HG02870 (cell line): ENCODE results near the gene OTOF.

Source experiments
- ATAC-seq: cut with Tn5 transposase; IDR thresholded peaks from one replicate; pipeline ENCODE4 v1.9.1; 2021; ENCODE audit warnings: mild to moderate bottlenecking, moderate library complexity; ENCODE audit not compliant: unreplicated experiment

The OTOF gene

DNA sequence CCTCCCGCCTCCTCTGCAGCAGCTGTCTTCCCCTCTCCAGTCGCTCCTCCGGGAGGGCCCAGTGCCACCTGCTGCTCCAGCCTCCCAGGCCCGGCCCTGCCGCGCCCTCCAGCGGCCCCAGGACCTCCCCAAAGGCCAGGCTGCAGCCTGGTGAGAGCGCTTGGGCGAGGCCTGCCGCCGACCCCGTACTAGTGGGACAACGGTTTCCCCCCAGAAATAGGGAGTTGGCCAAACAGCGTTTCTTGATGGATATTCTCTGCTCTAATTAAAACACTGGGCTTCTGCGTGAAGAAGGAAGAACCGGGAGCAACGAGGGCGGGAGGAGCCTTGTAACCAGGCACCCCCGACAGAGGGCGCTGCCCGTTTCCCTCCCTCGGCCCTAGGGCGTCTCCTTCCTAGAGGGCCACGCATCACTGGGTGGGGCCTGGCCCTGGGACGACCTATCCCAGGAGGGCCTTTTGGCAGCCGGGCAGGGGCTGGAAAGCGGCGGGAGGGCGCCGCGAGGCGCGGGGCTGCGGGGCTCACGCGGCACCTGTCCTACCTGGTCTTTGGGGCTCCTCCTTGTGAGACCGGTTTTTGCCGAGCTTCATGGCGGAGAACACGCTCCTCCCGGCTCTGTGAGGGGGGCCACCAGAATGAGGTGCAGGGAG, 25.4 kb upstream of the OTOF start:
- ATAC-seq, result no peak

DNA sequence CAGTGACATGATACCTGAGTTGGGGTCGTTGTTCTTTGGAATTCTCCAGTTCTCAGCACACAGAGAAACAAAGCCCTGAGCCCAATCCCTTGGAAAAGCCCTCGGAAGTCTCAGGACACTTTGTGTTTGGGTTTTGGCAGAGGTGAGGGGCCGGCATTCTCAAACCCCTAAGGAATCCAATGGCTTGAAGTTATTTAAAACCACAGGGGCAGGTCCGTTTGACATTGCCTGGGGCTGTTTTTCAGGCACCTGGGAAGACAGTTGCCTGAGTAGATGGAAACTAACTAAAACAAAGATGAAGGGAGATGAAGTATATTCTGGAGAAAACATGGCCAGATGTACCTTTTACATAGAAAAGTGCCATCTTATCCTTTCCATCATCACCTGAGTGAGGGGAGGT, 22.5 kb upstream of the OTOF start:
- no peak for ATAC-seq

DNA sequence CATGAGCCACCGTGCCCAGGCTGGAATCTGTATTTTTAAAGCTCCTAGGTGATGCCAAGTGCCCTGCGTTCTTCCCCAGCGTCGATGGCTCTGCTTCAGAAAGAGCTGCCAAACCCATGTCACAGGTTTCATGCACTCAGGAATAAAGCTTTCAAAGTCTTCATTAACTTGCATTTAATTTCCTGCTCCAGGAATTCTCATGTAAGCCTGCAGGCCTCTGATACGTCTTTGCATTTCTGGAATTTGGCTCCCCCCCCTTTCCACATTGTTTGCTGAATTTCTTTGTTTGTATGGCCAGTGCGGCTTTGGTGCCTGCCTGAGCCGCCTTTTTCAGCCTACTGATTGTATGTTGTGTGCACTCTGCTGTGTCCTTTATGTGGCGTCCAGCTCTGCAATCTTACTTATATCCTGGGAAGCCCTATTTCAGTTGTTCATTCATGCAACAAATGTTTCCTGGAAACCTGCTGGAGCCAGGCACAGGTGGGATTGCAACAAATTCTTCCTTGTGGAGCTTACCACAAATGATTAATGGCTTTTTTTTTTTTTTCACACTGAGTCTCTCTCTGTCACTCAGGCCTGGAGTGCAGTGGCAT, 17.9 kb upstream of the OTOF start:
- ATAC-seq, result no peak

DNA sequence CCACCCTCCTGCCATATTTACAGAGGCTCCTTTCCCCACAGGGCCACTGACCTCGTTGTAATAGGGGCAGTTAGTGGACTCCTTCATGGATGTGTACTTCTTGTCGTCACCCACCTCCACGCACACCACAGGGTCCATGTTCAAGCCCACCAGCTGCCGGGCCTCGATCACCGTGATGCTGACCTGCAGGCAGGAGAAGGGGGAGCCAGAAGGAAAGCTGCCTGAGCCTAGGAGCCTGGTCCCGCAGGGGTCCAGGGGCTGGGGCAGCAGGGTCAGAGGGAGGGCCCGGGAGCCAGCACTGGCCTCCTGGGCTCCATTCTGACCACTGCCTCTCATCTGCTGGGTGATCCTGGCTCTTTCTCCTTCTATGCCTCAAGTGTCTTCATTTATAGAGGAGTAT, 17.0 kb upstream of the OTOF start:
- no peak for ATAC-seq

DNA sequence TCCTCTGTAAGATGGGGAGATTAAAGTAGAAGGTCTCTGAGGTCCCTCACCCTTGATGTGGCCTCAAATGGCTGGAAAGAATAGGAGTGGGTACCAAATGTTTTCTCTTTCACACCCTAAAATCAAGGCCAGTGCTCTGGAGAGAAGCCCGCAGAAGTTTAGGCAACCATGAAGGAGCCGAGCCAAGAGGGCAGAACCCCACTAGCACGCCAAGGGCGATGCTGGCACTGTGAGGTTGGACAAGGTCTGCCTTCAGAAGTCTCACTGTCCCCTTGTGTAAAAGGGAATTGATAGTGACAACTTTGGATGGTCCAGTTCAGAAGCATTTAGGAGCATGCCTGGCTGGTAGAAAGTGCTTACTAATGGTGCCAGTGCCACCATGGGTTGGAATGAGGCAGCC, 16.3 kb upstream of the OTOF start:
- ATAC-seq, result no peak

DNA sequence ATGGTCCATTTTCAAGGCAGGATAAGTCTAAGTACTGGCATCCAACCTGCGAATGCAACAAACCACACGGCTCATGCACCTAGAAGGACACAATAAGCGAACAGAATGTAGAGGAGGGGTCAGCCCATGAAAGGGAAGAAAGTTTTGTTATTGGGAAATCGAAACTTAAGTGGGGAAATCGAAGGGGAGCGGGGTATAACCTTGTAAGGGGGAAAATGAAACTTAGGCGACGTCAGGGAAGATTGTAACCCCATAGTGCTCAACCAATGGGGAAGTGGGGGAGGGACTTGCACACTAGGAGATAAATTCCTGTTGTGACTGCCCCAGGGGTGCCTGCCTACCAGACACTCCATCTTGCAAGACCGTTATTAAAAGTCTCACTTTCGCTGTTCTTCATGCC, 15.6 kb upstream of the OTOF start:
- no peak for ATAC-seq

DNA sequence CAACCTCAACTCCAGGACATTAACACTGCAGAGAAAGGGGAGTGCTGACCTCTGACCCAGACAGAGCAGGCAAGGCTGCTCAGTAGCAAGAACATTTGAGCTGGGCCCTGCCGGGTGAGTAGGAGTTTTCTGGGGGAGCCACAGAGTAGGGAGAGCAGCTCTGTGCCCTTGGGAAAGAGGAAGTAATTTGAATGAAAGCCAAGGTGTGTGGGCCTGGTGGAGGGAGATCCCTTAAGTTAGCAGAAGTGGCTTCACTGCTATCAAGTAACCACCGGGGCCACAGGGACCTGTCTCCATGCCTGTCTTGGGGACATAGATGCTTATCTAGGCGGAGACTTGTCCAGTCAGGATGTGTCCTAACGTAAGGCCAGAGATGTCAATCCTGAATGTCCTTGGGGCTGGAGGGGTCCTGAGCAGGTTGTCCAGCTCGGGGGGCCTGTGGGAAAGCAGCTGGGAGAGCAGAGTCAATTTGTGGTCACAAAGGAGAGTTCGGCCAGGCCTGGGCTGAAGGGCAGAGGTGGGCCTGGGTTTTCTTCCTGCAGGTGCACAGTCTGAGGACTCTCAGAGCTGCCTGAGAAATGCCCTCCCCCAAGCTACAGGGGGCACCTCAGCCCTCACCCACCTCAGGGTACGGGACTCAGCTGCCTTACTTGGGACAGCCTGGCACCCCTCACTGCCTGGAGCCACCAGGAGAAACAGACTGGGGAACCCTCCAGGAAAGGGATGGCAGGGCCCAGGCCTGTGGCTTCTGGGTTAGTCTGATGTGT, 15.0 kb upstream of the OTOF start:
- no peak for ATAC-seq

DNA sequence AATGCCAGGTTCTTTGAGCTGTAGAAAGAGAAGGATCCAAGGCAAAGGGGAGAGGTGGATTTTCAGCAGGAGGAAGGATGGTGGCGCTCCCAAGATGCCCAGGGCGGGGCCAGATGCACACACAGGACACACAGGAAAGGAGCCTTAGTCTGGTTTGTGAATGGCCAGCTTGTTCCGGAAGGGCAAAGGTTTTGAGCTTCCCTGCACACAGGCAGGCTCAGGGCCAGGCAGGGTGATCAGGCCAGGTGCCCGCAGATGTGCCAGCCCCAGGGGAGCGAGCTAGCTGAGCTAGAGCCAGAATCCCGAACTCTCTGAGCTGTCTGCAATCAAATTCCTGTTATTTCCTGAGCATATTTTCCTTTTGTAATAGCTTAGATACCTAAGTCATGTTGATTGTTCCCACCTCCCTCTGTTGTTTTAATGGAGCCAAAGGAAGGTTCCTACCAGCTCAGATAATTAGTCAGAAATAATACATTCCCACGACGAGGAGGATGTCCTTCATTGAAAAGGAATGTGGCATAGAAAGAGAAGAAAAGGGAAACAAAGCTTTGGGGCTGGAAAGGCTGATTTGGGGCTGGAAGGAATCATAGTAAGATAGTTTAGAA, 13.7 kb upstream of the OTOF start:
- no peak for ATAC-seq

DNA sequence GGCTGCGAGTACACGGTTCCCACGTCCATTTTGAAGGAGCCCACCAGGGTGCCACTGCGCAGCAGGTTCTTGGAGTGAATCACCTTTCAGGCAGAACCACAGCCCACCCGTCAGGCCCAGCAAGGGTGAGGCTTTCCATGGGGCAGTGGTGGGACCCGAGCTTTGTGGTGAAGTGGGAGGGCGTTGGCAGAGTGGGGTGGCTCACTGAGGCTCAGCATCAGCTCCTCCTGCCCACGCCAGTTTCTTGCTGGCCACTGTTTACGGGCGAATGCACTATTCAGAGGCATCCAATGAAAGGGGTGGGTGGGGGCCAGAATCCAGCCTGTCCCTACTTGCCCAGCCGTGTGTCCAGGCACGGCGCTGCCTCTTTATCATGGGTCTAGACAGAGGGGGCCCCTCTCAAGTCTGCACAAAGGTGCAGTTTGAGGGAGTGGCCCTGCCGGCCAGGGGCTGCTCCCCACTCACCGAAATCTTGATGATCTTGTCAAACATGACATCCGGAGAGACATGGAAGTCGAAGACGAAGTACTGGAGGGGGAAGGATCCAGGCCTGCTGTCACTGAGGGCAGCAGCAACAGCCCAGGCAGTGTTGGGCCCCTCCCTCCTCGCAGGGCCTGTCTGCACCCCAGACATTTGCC, 11.4 kb upstream of the OTOF start:
- ATAC-seq, result no peak

DNA sequence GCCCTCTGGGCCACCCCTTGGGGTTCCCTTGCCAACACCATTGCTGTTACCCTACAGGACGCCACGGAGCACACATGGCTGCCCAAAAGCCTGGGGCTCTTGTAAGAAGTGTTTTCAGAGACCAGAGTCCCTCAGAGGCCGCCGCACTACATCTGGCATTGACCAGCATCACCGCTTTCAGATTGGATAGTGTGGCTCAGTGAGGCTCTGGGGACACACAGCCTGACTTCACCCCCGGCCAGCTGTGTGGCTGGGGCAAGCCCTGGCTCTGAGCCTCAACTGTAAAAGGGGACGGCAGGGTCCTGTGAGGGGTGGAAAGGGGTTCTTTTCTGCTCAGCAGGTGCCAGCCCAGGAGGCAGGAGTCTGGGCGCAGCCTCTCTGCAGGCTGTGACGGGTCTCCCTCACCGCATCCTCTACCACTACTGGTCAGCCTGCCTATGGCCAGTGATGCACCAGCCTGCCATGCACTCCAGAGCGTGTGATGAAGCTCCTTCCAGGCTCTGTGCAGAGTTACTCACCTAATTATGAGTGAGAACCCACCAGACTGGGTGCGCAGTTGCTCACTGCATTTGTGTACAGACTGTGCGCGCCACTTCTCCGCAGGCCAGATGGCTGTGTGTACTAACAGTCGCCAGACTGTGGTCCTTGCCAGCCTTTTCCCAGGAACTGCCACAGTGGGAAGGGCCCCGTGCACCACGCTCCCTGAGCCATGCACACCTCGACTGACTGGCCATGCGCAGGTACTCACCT, 10.7 kb upstream of the OTOF start:
- no peak for ATAC-seq

DNA sequence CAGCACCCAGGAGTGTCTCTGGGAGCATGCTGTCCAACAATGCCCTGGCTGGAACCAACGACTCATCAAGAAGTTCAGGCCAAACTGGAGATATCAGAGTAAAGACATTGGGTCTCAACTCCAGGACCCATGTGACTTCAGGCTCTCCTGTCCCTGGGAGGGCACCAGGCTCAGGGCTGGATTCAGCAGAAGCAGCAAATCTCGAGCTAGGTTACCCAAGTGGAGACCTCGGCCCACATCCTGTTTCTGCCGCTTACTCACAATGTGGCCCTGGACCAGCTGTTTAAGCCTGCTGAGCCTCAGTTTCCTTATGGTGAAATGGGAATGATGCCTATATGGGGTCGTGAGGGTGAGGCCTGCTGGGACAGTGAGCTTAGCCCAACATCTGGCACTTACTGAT, 9.3 kb upstream of the OTOF start:
- no peak for ATAC-seq

DNA sequence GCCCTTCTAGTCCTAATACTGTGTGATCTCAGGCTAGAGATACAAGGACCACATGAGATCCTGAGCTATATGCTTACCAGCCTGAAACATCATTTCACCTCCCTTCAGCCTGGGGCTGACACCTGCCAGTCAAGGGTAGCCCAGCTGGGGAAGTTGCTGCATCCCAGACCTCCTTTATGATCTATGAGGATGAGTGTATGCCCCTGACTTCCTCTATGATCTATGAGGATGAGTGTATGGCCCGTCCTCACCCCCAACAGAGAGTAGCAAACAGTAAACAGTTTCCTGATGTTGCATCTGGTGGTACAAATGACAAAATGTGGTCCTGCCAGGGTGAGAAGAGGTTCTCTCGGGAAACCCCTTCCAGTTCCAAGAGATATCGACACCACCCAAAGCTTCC, 8.9 kb upstream of the OTOF start:
- ATAC-seq, result no peak

DNA sequence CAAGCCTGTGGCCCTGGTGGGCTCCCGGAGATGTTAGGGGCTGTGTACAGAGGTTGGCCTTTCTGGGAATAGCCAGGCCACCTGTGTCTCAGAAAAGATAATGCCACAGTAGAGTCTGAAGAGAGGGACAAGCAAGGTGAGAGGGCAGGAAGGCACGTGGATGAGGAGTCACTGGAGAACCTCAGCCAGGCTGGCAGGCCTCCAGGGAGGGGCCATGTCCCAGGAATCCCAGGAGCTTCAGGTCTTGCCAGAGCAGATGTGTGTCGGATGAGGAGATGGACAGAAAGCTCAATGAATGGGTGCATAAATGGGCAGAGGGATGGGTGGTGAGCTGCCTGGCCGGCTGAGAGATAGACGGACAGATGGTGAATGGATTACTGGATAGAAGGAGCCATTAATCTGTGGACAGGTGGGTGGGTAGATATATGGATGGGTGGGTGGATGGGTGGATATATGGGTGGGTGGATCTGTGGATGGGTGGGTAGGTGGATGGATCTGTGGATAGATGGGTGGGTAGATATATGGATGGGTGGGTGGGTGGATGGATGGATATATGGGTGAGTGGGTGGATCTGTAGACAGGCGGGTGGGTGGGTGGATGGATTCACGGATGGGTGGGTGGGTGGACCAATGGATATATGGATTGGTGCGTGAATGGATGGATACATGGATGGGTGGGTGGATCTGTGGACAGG, 7.9 kb upstream of the OTOF start:
- ATAC-seq, result no peak

DNA sequence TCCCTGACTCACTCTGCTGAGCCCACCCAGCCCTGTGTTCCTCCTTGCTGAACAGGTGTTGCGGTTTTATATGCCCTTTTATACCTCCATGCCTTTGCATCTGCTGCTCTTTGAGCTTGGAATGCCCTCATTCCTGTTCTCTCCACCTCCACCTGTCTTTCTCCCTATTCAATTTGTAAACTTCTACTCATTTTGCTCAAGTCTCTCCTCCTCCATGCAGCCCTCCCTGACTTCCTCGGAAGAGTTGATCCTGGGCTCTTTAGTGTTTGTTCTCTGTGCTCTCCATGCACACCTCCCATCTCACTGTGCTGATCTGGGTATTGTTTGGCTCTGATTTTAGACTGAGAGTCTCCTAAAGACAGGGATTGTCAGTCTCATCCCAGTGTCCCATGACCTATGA, 7.2 kb upstream of the OTOF start:
- no peak for ATAC-seq

DNA sequence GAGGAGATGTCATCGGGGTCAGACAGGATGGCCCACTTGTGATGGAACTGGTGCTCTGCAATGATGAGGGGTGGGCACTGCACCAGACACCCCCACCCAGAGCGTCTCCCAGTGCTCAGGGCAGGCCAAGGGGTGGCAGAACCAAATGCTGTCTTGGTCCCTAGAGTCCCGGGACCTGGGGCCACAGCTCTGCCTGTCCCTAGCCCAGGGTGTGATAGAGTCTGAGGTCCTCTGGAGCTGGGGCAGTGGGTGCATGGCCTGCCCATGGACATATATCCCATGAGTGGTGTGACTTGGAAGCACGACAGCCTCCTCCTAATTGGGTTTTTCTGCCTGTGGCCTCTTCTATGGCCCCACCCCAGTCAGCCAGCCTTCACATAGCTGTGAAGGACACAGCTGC, 6.7 kb upstream of the OTOF start:
- ATAC-seq, result no peak

DNA sequence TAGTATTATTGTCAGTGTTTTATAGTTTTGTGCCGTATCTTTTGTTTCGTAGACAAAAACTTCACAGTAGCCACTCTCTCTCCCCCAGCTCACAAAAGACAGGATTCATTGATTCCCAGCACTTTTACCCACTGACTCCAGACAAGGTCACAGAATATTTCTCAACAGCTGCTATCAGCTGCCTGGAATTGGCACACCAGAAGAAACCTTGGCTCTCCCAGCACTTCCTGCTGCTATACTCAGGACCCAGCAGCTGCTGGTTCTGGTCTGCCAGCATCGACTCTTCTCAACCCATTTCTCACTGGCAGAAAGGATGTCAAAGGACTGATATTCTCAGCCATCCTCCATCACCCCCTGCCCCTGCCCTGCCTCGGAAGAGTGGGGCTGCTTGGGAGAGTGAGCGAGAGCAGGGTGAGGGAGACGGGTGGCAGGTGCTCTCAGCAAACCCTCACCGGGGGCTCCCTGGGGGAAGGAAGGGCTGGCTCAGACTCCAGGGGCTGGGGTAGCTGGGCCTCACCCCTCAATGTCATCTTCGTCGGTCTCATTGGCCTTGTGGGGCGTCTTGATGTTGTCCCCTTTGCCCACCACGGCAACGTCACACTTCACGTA, 6.1 kb upstream of the OTOF start:
- ATAC-seq, result no peak

DNA sequence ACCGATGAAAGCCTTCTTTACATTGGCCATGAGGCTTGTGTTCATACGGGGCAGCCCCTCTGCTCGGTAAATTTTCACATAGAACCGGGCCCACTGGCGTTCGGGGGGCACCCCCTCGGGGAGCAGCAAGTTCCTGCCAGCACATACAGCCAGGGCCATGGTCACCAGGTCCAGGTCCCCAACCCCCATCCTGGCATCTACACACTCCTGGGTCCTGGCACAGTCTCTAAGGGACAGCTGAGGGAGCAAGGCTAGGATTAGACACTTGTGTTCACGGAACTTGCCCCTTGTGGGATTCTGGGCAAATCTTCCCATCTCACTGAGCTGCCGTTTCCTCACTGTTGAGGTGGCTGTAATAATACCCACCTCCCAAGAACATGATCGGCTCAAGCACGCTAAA, 5.6 kb upstream of the OTOF start:
- no peak for ATAC-seq

DNA sequence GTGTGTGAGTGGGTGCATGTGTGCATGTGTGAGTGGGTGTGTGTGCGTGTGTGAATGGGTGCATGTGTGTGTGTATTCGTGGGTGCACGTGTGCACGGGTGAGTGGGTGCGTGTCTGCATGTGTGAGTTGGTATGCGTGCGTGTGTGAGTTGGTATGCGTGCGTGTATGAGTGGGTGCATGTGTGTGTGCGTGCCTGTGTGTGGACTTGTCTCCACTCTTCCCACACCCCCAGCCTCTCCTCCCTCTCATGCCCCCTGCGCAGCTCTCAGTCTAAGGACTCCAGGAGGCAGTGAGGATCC, 5.1 kb upstream of the OTOF start:
- no peak for ATAC-seq

DNA sequence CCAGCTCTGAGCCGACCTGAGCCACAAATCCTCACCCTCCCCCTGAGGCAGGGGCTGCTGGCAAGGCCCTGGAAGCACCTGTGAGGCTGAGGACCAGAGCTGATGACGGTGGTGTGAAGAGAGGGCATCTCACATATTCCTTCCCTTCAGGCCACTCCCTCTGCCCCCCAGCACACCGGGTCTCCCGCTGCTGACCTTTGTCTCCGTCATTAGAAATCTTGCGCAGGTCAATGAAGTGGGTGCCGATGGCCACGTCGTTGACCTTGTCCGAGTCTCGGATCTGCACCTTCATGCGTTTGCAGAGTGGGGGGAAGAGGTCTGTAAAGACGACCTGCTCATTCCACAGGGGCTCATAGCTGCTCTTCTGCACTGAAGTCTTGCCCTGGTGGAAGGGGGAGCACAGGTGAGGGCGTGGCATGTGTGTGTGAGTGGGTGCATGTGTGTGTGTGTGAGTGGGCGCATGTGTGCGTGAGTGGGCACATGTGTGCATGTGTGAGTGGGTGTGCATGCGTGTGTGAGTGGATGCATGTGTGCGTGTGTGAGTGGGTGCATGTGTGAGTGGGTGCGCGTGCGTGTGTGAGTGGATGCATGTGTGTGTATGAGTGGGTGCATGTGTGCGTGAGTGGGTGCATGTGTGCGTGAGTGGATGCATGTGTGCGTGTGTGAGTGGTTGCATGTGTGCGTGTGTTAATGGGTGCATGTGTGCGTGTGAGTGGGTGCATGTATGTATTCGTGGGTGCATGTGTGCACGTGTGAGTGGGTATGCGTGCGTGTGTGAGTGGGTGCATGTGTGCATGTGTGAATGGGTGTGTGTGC, 4.5 kb upstream of the OTOF start:
- ATAC-seq, result no peak
